Panc1 (cell line): ENCODE measurements around the gene MYH14. TPM values are rescaled to one million over a fixed set of nuclear protein-coding genes. Genes with fewer than 3 reads are reported as not detected.

Experiments
- ATAC-seq: fragments of 200-7000 bp; cut with Tn5 transposase; 2 replicates; pipeline ENCODE4 v1.9.1; 2020; ENCODE audit warnings: mild to moderate bottlenecking, moderate library complexity
- BruUV-seq: library from RNA; stranded (reverse); fragments of 400-500 nt; replicated peaks from 2 replicates; lab custom pipeline; 2021; lab: Mats Ljungman, UMichigan
- CTCF ChIA-PET: fragments of 300-600 bp; sonication (Branson Sonifier 250); formaldehyde crosslinking; loops from one replicate; lab custom pipeline; 2022; ENCODE audit warnings: antibody characterized with exemption; lab: Charles Lee
- POLR2A ChIA-PET: fragments of 300-600 bp; sonication (Branson Sonifier 250); formaldehyde crosslinking; loops from one replicate; lab custom pipeline; 2022; ENCODE audit warnings: antibody characterized with exemption; lab: Charles Lee
- DNase-seq: peaks from one replicate; pipeline ENCODE4 v3.0.0-alpha.2; 2010; ENCODE audit warnings: low read depth, low spot score
- H3K27ac ChIP-seq: 2 replicates; pipeline ENCODE4 v1.5.1; 2011; ENCODE audit warnings: mild to moderate bottlenecking, low read length, inconsistent platforms
- H3K27me3 ChIP-seq: fragments of 200-500 bp; sonication (Bioruptor generic); 2 replicates; pipeline ENCODE4 v1.6.0; 2014; ENCODE audit warnings: low read length, inconsistent platforms; ENCODE audit not compliant: control insufficient read depth, insufficient read depth
- H3K36me3 ChIP-seq: fragments of 200-500 bp; sonication (Bioruptor generic); 2 replicates; pipeline ENCODE4 v1.5.1; 2014; ENCODE audit warnings: inconsistent platforms, mild to moderate bottlenecking, low read length, moderate library complexity; ENCODE audit not compliant: control insufficient read depth, insufficient read depth
- H3K4me1 ChIP-seq: 2 replicates; pipeline ENCODE4 v1.5.1; 2011; ENCODE audit warnings: inconsistent platforms, mild to moderate bottlenecking, low read length, moderate library complexity; ENCODE audit not compliant: control insufficient read depth, insufficient read depth
- H3K4me3 ChIP-seq, 2 experiments: 2 replicates each; pipeline ENCODE4 v1.5.1; 2011 to 2012; ENCODE audit warnings: low read depth in 2 of 2, low read length in 2 of 2, mild to moderate bottlenecking in 2 of 2, inconsistent platforms in 1 of 2, moderate library complexity in 1 of 2
- H3K9me3 ChIP-seq: fragments of 200-500 bp; sonication (Bioruptor generic); 2 replicates; pipeline ENCODE4 v1.5.1; 2014; ENCODE audit warnings: low read depth, mild to moderate bottlenecking, inconsistent platforms, low read length, moderate library complexity; ENCODE audit not compliant: control insufficient read depth, insufficient read depth
- CTCF ChIP-seq: fragments of 450-650 bp; IDR thresholded peaks from 2 replicates; pipeline ENCODE4 v1.5.1; 2017; ENCODE audit warnings: mild to moderate bottlenecking
- POLR2AphosphoS5 ChIP-seq: IDR thresholded peaks from 2 replicates; pipeline ENCODE4 v1.6.1; 2012; ENCODE audit warnings: mild to moderate bottlenecking, low read depth, low read length, moderate library complexity
- REST ChIP-seq, 2 experiments: IDR thresholded peaks; 2 replicates each; pipeline ENCODE4 v1.6.1; 2011 to 2012; ENCODE audit warnings: low read depth in 2 of 2, control low read depth in 1 of 2, low read length in 1 of 2, mild to moderate bottlenecking in 1 of 2, moderate library complexity in 1 of 2; ENCODE audit not compliant: insufficient read depth in 1 of 2
- SIN3A ChIP-seq: IDR thresholded peaks from 2 replicates; pipeline ENCODE4 v1.6.1; 2012; ENCODE audit warnings: low read depth, mild to moderate bottlenecking, low read length, moderate library complexity, borderline replicate concordance; ENCODE audit not compliant: insufficient read depth
- TCF7L2 ChIP-seq: IDR thresholded peaks from 2 replicates; pipeline ENCODE4 v1.6.1; 2011; ENCODE audit warnings: mild to moderate bottlenecking, low read depth, low read length, inconsistent platforms
- in situ Hi-C: cut with HindIII; loops from 2 replicates; pipeline ENCODE4 v1.10.0; 2016; ENCODE audit warnings: low sequenced_read_pairs, low pct_unique_long_range_greater_than_20kb
- intact Hi-C: fragments of 100-400 bp; cut with micrococcal nuclease; formaldehyde crosslinking; loops from one replicate; pipeline ENCODE4 v1.10.0; 2022; ENCODE audit not compliant: unreplicated experiment
- total RNA-seq: library from RNA; stranded (reverse); gene quantifications from one replicate; pipeline ENCODE4 v1.2.1, GENCODE V29; 2021; ENCODE audit not compliant: unreplicated experiment

The MYH14 gene
- total RNA-seq, 1 experiment from 2014 or later = 23.8 TPM

- no peak for ATAC-seq
- intact Hi-C loops = no loop called here
- no peak overlapping the region for H3K4me3 ChIP-seq
- no peaks in the 10 kb centered on the region for H3K9me3 ChIP-seq
- H3K4me1 ChIP-seq = no peaks in the 10 kb centered on the region; the same call in 1 of the 2 replicates
- ChIA-PET CTCF (no interaction called here), POLR2A (no interaction called here)
- in situ Hi-C loops = no loop called here
- TF ChIP-seq TCF7L2 (no peak), SIN3A (no peak), REST (IDR thresholded peaks at IDR 0.05; ENCODE audit: insufficient read depth in 1 of 2, low read depth in 2 of 2, low read length in 1 of 2) (no peak), CTCF (no peak), POLR2AphosphoS5 (no peak)
- BruUV-seq = no TSS peak
- H3K27me3 ChIP-seq = no peaks in the 10 kb centered on the region
- DNase-seq = no peak
- H3K27ac ChIP-seq = no peak overlapping the region
- no peaks in the 10 kb centered on the region for H3K36me3 ChIP-seq
Observed at GRCh38 chr19:50308991-50309390, 105.6 kb downstream of the MYH14 start.

GRCh38 chr19:50309396-50310125, 106.1 kb downstream of the MYH14 start:
- TF ChIP-seq SIN3A (no peak), REST (IDR thresholded peaks at IDR 0.05; ENCODE audit: insufficient read depth in 1 of 2, low read depth in 2 of 2, low read length in 1 of 2) (no peak)
- Histone ChIP-seq H3K4me3 (no peak overlapping the region), H3K4me1 (peaks cover 4% of the 10 kb centered on the region; the same call in 1 of the 2 replicates), H3K9me3 (no peaks in the 10 kb centered on the region), H3K27ac (no peak overlapping the region), H3K36me3 (no peaks in the 10 kb centered on the region), H3K27me3 (no peaks in the 10 kb centered on the region)
- POLR2A ChIA-PET = no interaction called here
- no peak for ATAC-seq
- DNase-seq = no peak
- in situ Hi-C loops (no loop called here), intact Hi-C loops (no loop called here)
- CTCF ChIA-PET = no interaction called here
- BruUV-seq = no TSS peak
